ENCODE measurements around the gene PPFIA2.
"Not testable (repeated sequence)": the region's sequence is repeated elsewhere in the genome, so short reads cannot be mapped to it uniquely, and the experiment has no call there.

The PPFIA2 gene

DNA sequence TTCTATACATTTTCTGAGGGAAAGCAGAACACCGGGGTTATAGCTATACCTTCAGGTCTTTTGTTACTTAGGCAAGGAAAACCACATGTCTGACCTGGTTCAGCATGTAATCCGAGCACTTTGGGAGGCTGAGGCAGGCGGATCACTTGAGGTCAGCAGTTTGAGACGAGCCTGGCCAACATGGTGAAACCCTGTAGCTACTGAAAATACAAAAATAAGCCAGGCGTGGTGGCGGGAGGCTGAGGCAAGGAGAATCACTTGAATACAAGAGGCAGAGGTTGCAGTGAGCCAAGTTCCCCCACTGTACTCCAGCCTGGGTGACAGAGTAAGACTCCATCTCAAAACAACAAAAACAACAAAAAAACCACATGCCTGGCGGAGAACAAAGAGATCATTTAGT is 503.7 kb downstream of the PPFIA2 start:
- DNase-seq: no peak

GRCh38 chr12:81253360-81253759 is 505.8 kb downstream of the PPFIA2 start:
- DNase-seq: no peak

- no peak for DNase-seq
Measured at GRCh38 chr12:81252228-81252627, 506.9 kb downstream of the PPFIA2 start.

DNA sequence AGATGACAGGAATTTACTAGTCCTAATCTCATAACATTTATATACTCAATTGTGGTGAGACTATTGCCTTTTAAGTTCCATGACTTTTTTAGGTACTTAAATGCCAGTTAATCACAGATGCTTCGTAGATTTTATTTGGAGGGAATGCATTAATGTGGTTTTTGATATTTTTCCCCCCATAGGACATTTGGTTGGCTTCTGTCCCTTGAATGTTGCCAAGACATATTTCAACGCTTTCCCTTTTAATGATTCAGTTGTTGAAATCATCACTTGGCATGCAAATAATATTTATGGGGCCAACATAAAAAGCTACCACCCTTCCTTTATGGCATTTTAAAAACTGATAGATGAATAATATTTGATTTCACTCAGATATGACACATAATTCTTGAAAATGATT is 509.2 kb downstream of the PPFIA2 start:
- no peak for DNase-seq

DNA sequence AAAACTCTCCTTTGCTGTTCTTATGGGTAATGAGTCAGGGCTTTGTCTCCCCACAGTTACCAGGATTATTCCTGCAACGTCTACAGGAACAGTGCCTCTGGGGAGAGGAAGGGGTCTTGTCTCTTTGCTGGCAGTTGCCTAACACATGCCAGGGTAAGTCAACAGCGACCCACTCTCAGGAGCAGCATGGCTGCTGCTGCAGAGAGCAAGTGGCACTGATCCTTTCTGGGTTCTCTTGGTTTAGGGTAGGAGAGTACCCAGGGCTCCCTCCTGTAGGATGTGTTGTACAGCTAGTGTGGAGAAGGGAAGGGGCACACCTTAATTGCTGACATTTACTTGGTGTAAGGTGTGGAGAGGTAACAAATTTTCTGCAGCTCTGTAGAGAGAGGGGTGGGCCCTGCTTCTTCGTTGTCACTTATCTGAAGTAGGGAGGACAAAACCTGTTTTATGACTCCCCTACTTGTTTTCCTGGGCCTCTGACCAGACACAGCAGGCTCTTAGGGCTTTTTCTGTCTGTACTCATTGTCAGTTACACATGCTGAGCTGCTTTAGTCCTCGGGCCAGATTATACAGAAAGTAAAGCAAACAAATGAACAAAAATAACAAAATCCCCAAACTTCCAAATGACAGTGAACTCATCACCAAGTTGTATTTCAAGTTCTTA is 513.1 kb downstream of the PPFIA2 start:
- DNase-seq: no peak

DNA sequence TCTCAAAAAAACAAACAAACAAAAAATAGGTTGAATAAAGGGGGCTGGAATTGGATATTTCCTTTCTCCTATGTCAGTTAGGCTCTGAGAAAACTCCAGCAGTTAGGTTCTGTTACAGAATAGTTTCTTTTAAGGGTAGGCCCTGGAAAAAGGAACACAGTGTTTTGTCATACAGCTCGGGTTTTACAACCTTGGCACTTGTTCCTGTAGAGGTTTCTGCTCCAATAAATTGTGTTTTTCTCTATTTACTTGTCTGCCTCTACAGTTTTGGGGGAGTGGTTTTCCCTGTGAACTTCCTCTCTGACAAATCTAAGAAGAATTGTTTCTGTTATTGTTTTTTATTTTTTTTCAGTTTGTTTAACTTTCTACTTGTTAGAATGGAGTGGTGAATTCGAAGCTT is 513.7 kb downstream of the PPFIA2 start:
- DNase-seq: no peak

- DNase-seq: no peak
Measured at GRCh38 chr12:81231574-81232368, 527.4 kb downstream of the PPFIA2 start.

DNA sequence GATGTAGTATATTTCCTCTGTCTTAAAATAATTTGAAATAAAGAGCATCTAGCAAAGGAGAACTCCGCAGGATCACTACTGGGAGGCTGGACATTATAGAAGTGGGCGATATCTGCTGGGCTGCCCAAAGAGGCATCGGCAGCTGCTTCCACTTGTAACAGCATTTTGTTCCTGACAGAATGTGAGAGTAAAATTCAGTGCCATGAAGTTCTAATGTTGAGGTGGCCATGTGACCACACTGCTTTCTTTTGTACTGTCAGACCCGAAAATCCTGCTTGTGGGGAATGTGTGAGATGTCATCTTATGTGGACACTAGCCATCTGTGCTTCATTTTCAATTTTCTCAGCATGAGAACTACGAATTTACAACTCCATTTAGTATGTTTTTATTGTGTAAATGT is 529.4 kb downstream of the PPFIA2 start:
- DNase-seq: no peak

DNA sequence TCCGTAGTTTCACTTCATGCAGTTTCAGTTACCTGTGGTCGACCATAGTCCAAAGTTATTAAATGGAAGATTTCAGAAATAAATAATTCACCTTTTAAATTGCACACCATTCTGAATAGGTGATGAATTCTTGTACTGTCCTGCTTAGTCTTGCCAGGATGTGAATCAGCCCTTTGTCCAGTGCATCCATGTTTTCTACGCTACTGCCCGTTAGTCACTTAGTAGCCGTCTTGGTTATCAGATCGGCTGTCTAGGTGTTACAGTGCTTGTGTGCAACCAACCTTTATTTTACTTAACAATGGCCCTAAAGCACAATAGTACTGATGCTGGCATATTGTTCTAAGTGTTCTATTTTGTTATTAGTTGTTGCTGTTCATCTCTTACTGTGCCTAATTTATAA is 534.5 kb downstream of the PPFIA2 start:
- DNase-seq: no peak

- no peak for DNase-seq
Measured at GRCh38 chr12:81222846-81223592, 536.1 kb downstream of the PPFIA2 start.

DNA sequence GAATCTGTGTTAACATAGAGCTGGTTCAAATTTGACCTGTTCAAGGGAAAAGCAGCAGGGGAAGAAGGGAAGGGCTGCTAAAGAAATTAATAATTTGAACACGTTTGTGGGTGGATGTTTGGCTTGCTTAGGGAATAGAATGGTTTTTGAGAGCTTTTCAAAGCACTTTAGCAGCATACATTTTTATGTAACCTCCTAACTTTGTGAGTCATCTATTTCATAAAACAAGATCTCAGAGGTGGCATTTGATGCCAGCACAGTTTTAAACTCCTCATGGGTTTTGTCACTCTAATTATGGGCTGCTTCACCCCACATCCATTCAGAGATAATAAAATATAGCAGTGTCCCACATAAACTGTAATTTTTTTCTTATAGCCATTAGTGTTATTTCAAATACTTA is 537.5 kb downstream of the PPFIA2 start:
- no peak for DNase-seq

- DNase-seq: no peak
Measured at GRCh38 chr12:81216739-81217138, 542.4 kb downstream of the PPFIA2 start.

DNA sequence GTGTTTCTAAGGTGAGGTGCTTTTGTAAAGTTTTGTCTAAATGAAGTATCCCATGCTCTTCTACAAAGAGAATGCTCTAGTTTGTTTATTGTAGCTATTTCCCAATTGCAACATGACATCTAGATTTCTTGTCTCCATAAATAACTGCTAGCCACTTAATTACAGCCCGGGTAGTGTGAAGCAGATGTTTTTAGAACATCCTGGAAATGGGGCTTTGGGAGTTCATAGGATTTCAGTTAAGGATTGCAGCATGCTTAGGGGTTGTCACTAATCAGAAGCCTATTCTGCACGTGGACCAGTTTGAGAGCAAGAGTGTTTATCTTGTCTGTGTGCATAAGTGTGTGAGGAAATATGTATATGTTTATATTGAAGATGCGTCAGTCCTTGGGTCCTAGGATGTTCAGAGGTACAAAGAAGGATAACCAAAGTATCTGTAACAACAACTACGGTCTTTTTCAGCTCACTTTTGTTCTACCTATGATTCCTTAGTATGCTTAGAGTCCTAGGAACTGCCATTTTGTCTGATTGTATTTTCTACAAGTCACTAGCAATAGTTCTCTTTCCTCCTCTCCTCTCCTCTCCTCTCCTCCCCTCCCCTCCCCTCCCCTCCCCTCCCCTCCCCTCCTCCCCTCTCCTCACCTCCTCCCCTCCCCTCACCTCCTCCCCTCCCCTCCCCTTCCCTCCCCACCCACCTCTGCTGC is 546.0 kb downstream of the PPFIA2 start:
- DNase-seq: no peak

DNA sequence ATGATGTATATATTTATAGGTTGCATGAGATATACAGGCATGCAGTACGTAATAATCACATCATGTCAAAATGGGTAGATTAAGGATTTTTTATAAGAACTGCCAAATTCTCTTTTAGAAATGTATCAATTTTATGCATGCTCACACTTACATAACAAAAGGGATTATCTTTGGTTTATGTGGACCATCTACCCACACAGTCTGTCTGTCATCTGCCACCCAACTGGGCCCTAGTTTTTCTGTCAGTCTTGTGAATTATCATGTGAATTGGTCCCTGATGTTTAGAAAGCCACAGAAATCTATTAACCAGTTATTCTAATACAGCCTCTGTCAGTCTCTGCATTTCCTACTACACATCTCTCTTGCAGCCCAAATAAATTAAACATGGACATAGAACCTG is 547.8 kb downstream of the PPFIA2 start:
- no peak for DNase-seq

DNA sequence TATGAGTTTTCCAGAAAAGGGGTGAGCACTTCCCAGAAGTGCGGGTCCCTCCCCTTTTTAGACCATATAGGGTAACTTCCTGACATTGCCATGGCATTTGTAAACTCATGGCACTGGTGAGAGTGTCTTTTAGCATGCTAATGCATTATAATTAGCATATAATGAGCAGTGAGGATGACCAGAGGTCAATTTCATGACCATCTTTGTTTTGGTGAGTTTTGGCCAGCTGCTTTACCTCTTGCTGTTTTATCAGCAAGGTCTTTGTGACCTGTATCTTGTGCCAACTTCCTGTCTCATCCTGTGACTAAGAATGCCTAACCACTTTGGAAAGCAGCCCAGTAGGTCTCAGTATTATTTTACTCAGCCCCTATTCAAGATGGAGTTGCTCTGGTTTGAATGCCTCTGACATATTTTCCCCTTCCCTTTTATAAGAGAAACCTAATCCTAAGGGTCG is 549.4 kb downstream of the PPFIA2 start:
- DNase-seq: not testable (repeated sequence)

- no peak for DNase-seq
Measured at GRCh38 chr12:81209012-81209411, 550.1 kb downstream of the PPFIA2 start.

DNA sequence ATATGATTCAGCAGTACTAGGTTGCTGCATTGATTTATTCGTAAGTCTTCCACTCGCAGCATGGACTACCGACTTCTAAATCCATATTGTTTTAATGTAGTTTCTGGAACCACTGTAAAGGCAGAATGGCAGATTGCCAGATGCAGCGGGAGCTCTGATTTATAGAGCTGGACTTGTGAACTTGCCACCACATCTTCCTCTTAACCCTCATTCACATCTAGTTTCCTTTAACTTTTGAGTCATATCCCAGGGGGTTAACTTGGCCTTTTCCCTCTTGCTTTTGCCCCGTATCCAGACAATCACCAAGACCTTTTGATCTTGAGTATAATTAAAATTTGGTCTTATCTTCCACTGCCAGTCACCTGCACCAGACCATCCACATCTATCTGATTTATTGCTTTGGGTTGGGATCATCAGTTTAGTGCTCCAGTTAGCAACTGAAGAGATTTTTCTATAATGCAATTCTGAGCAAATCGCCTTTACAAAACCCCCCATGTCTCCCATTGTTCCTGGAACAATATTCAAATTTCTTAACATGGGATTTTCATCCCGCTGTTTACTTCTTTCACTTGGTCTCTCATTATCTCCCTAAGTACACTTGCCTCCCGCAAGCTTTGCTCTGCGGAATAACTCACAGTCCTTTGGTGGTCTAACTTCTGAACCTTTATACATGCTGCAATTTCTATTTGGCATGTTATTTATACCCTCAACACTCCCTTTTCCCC is 550.8 kb downstream of the PPFIA2 start:
- DNase-seq: peak; percentile 26
